GM18873 (cell line): ENCODE measurements around the gene ATP2B2.

Source experiments
- ATAC-seq: cut with Tn5 transposase; IDR thresholded peaks from one replicate; pipeline ENCODE4 v1.9.1; 2021; ENCODE audit warnings: mild to moderate bottlenecking, moderate library complexity, moderate number of reproducible peaks; ENCODE audit not compliant: unreplicated experiment, low FRiP score

ATP2B2 gene

GRCh38 chr3:10353160-10353559, 152.2 kb downstream of the ATP2B2 start:
- ATAC-seq: no peak

- no peak for ATAC-seq
Observed at GRCh38 chr3:10352146-10352911, 153.1 kb downstream of the ATP2B2 start.

- ATAC-seq: no peak
Observed at GRCh38 chr3:10351013-10351735, 154.2 kb downstream of the ATP2B2 start.

GRCh38 chr3:10350324-10350985, 154.9 kb downstream of the ATP2B2 start:
- no peak for ATAC-seq

- no peak for ATAC-seq
Observed at GRCh38 chr3:10349801-10350200, 155.6 kb downstream of the ATP2B2 start.

- ATAC-seq: no peak
Observed at GRCh38 chr3:10348404-10348721, 157.0 kb downstream of the ATP2B2 start.

- ATAC-seq: no peak
Observed at GRCh38 chr3:10347648-10348403, 157.6 kb downstream of the ATP2B2 start.

- no peak for ATAC-seq
Observed at GRCh38 chr3:10345911-10346310, 159.5 kb downstream of the ATP2B2 start.

- ATAC-seq: no peak
Observed at GRCh38 chr3:10344944-10345575, 160.3 kb downstream of the ATP2B2 start.

- no peak for ATAC-seq
Observed at GRCh38 chr3:10344147-10344943, 161.0 kb downstream of the ATP2B2 start.

- no peak for ATAC-seq
Observed at GRCh38 chr3:10343526-10343925, 161.9 kb downstream of the ATP2B2 start.

- ATAC-seq: no peak
Observed at GRCh38 chr3:10342781-10343180, 162.6 kb downstream of the ATP2B2 start.

- ATAC-seq: no peak
Observed at GRCh38 chr3:10341901-10342398, 163.4 kb downstream of the ATP2B2 start.

GRCh38 chr3:10340476-10340875, 164.9 kb downstream of the ATP2B2 start:
- ATAC-seq: no peak

GRCh38 chr3:10340046-10340445, 165.3 kb downstream of the ATP2B2 start:
- ATAC-seq: no peak

- ATAC-seq: no peak
Observed at GRCh38 chr3:10339376-10339955, 165.9 kb downstream of the ATP2B2 start.

- no peak for ATAC-seq
Observed at GRCh38 chr3:10338591-10339353, 166.6 kb downstream of the ATP2B2 start.

GRCh38 chr3:10338164-10338470, 167.3 kb downstream of the ATP2B2 start:
- no peak for ATAC-seq
